Measurements from ENCODE around the gene HKDC1. TPM values are rescaled to one million over a fixed set of nuclear protein-coding genes. Genes with fewer than 3 reads are reported as not detected.

The HKDC1 gene
- total RNA-seq, 2 donors from 2014 or later, result 0.35 TPM; not detected in 1

GRCh38 chr10:69254877-69255276, 34.7 kb downstream of the HKDC1 start:
- Histone ChIP-seq H3K36me3 (no peaks in the 10 kb centered on the region), H3K9me3 (no peaks in the 10 kb centered on the region), H3K4me1 (no peaks in the 10 kb centered on the region), H3K27ac (no peak overlapping the region), H3K4me3 (no peak overlapping the region), H3K27me3 (no peaks in the 10 kb centered on the region)
- TF ChIP-seq CTCF (IDR thresholded peaks at IDR 0.05), result no peak
- no peak for DNase-seq (ENCODE audit: low spot score)

- H3K9me3 ChIP-seq, result no peaks in the 10 kb centered on the region
- DNase-seq (ENCODE audit: low spot score), result no peak
- TF ChIP-seq CTCF (IDR thresholded peaks at IDR 0.05), result no peak
Measured at GRCh38 chr10:69259547-69260243, 39.6 kb downstream of the HKDC1 start.

GRCh38 chr10:69261184-69261583, 41.1 kb downstream of the HKDC1 start:
- TF ChIP-seq CTCF (IDR thresholded peaks at IDR 0.05), result no peak
- H3K27me3 ChIP-seq, result no peaks in the 10 kb centered on the region

More at GRCh38 chr10:69259547-69260243, 39.6 kb downstream of the HKDC1 start:
- no peaks in the 10 kb centered on the region for H3K36me3 ChIP-seq
- no peaks in the 10 kb centered on the region for H3K4me1 ChIP-seq
- H3K27ac ChIP-seq, result no peak overlapping the region
- no peaks in the 10 kb centered on the region for H3K27me3 ChIP-seq
- H3K4me3 ChIP-seq, result no peak overlapping the region

GRCh38 chr10:69262292-69262751, 42.2 kb downstream of the HKDC1 start:
- Histone ChIP-seq H3K9me3 (no peaks in the 10 kb centered on the region), H3K4me3 (no peak overlapping the region), H3K4me1 (no peaks in the 10 kb centered on the region), H3K27me3 (no peaks in the 10 kb centered on the region), H3K27ac (no peak overlapping the region), H3K36me3 (no peaks in the 10 kb centered on the region)
- no peak for DNase-seq (ENCODE audit: low spot score)
- TF ChIP-seq CTCF (IDR thresholded peaks at IDR 0.05), result no peak

More at GRCh38 chr10:69261184-69261583, 41.1 kb downstream of the HKDC1 start:
- H3K9me3 ChIP-seq, result no peaks in the 10 kb centered on the region
- no peaks in the 10 kb centered on the region for H3K36me3 ChIP-seq
- DNase-seq (ENCODE audit: low spot score), result no peak
- no peak overlapping the region for H3K27ac ChIP-seq
- H3K4me3 ChIP-seq, result no peak overlapping the region
- H3K4me1 ChIP-seq, result no peaks in the 10 kb centered on the region

GRCh38 chr10:69265521-69265920, 45.4 kb downstream of the HKDC1 start:
- Histone ChIP-seq H3K27ac (no peak overlapping the region), H3K36me3 (no peaks in the 10 kb centered on the region), H3K4me1 (no peaks in the 10 kb centered on the region), H3K9me3 (no peaks in the 10 kb centered on the region), H3K27me3 (no peaks in the 10 kb centered on the region), H3K4me3 (no peak overlapping the region)
- no peak for DNase-seq (ENCODE audit: low spot score)
- no peak for TF ChIP-seq CTCF (IDR thresholded peaks at IDR 0.05)

Measured in right atrium auricular region (tissue), 2 donors.